IgD-negative memory B cell (primary cell): Measurements from ENCODE around the gene MAML3. TPM values are rescaled to one million over a fixed set of nuclear protein-coding genes. Genes with fewer than 3 reads are reported as not detected.

ENCODE experiments used
- H3K27ac Mint-ChIP-seq, 3 donors: one replicate each; pipeline ENCODE4 v1.8.0; 2020 to 2022; ENCODE audit warnings: mild to moderate bottlenecking in 3 of 3, mixed read lengths in 3 of 3, moderate library complexity in 1 of 3
- H3K27me3 Mint-ChIP-seq: one replicate; pipeline ENCODE4 v1.8.0; 2021; ENCODE audit warnings: mixed read lengths
- H3K36me3 Mint-ChIP-seq: one replicate; pipeline ENCODE4 v1.8.0; 2020; ENCODE audit warnings: mild to moderate bottlenecking, mixed read lengths
- H3K4me1 Mint-ChIP-seq, 3 donors: one replicate each; pipeline ENCODE4 v1.8.0; 2020 to 2022; ENCODE audit warnings: mixed read lengths in 3 of 3, mild to moderate bottlenecking in 1 of 3
- H3K4me3 Mint-ChIP-seq, 4 donors: one replicate each; pipeline ENCODE4 v1.8.0; 2020 to 2022; ENCODE audit warnings: mild to moderate bottlenecking in 4 of 4, mixed read lengths in 4 of 4, moderate library complexity in 3 of 4
- H3K9me3 Mint-ChIP-seq, 3 donors: one replicate each; pipeline ENCODE4 v1.8.0; 2020 to 2021; ENCODE audit warnings: mixed read lengths in 3 of 3, mild to moderate bottlenecking in 1 of 3
- polyA plus RNA-seq: library from polyadenylated mRNA; unstranded; fragments of 300-500 nt; fragmentation: Illumina TruSeq; gene quantifications from one replicate; pipeline ENCODE4 v1.2.3, GENCODE V29; 2021

The MAML3 gene
- polyA plus RNA-seq, 1 donor from 2014 or later = 0.03 TPM

- Mint-ChIP-seq H3K27ac (no peak overlapping the region), H3K36me3 (peaks cover 4% of the 10 kb centered on the region), H3K4me3 (no peak overlapping the region), H3K27me3 (peaks cover 4% of the 10 kb centered on the region), H3K4me1 (no peaks in the 10 kb centered on the region), H3K9me3 (no peaks in the 10 kb centered on the region)
Measured at GRCh38 chr4:139801895-139802294, 352.1 kb downstream of the MAML3 start.

- Mint-ChIP-seq H3K9me3 (no peaks in the 10 kb centered on the region), H3K27me3 (peaks cover 4% of the 10 kb centered on the region), H3K4me3 (no peak overlapping the region), H3K4me1 (no peaks in the 10 kb centered on the region), H3K36me3 (peaks cover 2% of the 10 kb centered on the region), H3K27ac (no peak overlapping the region)
Measured at GRCh38 chr4:139800082-139800481, 353.9 kb downstream of the MAML3 start.

GRCh38 chr4:139799615-139800014 lies 354.4 kb downstream of the MAML3 start:
- no peak overlapping the region for H3K4me3 Mint-ChIP-seq
- H3K36me3 Mint-ChIP-seq = peaks cover 2% of the 10 kb centered on the region
- no peak overlapping the region for H3K27ac Mint-ChIP-seq
- H3K27me3 Mint-ChIP-seq = peaks cover 4% of the 10 kb centered on the region
- no peaks in the 10 kb centered on the region for H3K9me3 Mint-ChIP-seq
- H3K4me1 Mint-ChIP-seq = no peaks in the 10 kb centered on the region

- Mint-ChIP-seq H3K27me3 (peaks cover 4% of the 10 kb centered on the region), H3K4me1 (no peaks in the 10 kb centered on the region), H3K27ac (no peak overlapping the region), H3K36me3 (peaks cover 2% of the 10 kb centered on the region), H3K4me3 (no peak overlapping the region), H3K9me3 (no peaks in the 10 kb centered on the region)
Measured at GRCh38 chr4:139798456-139798855, 355.5 kb downstream of the MAML3 start.

GRCh38 chr4:139797287-139797686 lies 356.7 kb downstream of the MAML3 start:
- H3K36me3 Mint-ChIP-seq = no peaks in the 10 kb centered on the region
- no peak overlapping the region for H3K4me3 Mint-ChIP-seq
- H3K27me3 Mint-ChIP-seq = peaks cover 4% of the 10 kb centered on the region
- H3K4me1 Mint-ChIP-seq = no peaks in the 10 kb centered on the region
- H3K9me3 Mint-ChIP-seq = no peaks in the 10 kb centered on the region
- no peak overlapping the region for H3K27ac Mint-ChIP-seq

GRCh38 chr4:139795527-139796314 lies 358.3 kb downstream of the MAML3 start:
- no peaks in the 10 kb centered on the region for H3K36me3 Mint-ChIP-seq
- peaks cover 10% of the 10 kb centered on the region for H3K27me3 Mint-ChIP-seq
- H3K4me1 Mint-ChIP-seq = no peaks in the 10 kb centered on the region
- H3K27ac Mint-ChIP-seq = no peak overlapping the region
- H3K4me3 Mint-ChIP-seq = no peak overlapping the region
- no peaks in the 10 kb centered on the region for H3K9me3 Mint-ChIP-seq

- Mint-ChIP-seq H3K27ac (no peak overlapping the region), H3K27me3 (peaks cover 8% of the 10 kb centered on the region), H3K4me3 (no peak overlapping the region), H3K36me3 (no peaks in the 10 kb centered on the region), H3K4me1 (no peaks in the 10 kb centered on the region), H3K9me3 (no peaks in the 10 kb centered on the region)
Measured at GRCh38 chr4:139794158-139794954, 359.6 kb downstream of the MAML3 start.

- Mint-ChIP-seq H3K4me3 (no peak overlapping the region), H3K27me3 (peaks cover 13% of the 10 kb centered on the region), H3K9me3 (peaks cover 0 to 1% (median 0%) of the 10 kb centered on the region in 3 donors), H3K27ac (no peak overlapping the region), H3K36me3 (no peaks in the 10 kb centered on the region), H3K4me1 (no peaks in the 10 kb centered on the region)
Measured at GRCh38 chr4:139791681-139792080, 362.3 kb downstream of the MAML3 start.

- Mint-ChIP-seq H3K27ac (no peak overlapping the region), H3K9me3 (peaks cover 0 to 1% (median 0%) of the 10 kb centered on the region in 3 donors), H3K4me3 (no peak overlapping the region), H3K27me3 (peaks cover 17% of the 10 kb centered on the region), H3K4me1 (no peaks in the 10 kb centered on the region), H3K36me3 (no peaks in the 10 kb centered on the region)
Measured at GRCh38 chr4:139790291-139790690, 363.7 kb downstream of the MAML3 start.

GRCh38 chr4:139789096-139789654 lies 364.8 kb downstream of the MAML3 start:
- Mint-ChIP-seq H3K4me1 (no peaks in the 10 kb centered on the region), H3K27ac (no peak overlapping the region), H3K27me3 (peaks cover 17% of the 10 kb centered on the region)

GRCh38 chr4:139786494-139787354 lies 367.3 kb downstream of the MAML3 start:
- Mint-ChIP-seq H3K27me3 (peaks cover 14% of the 10 kb centered on the region), H3K36me3 (no peaks in the 10 kb centered on the region), H3K4me3 (no peak overlapping the region)

More at GRCh38 chr4:139789096-139789654, 364.8 kb downstream of the MAML3 start:
- Mint-ChIP-seq H3K36me3 (no peaks in the 10 kb centered on the region), H3K4me3 (no peak overlapping the region), H3K9me3 (peaks cover 0 to 1% (median 0%) of the 10 kb centered on the region in 3 donors)

GRCh38 chr4:139785356-139785755 lies 368.6 kb downstream of the MAML3 start:
- Mint-ChIP-seq H3K4me3 (no peak overlapping the region), H3K9me3 (peaks cover 0 to 1% (median 0%) of the 10 kb centered on the region in 3 donors), H3K36me3 (no peaks in the 10 kb centered on the region), H3K27me3 (peaks cover 12% of the 10 kb centered on the region), H3K4me1 (no peaks in the 10 kb centered on the region), H3K27ac (no peak overlapping the region)

More at GRCh38 chr4:139786494-139787354, 367.3 kb downstream of the MAML3 start:
- no peak overlapping the region for H3K27ac Mint-ChIP-seq
- H3K9me3 Mint-ChIP-seq = peaks cover 0 to 1% (median 0%) of the 10 kb centered on the region in 3 donors
- H3K4me1 Mint-ChIP-seq = no peaks in the 10 kb centered on the region

GRCh38 chr4:139783741-139784484 lies 370.1 kb downstream of the MAML3 start:
- Mint-ChIP-seq H3K4me3 (no peak overlapping the region), H3K4me1 (no peaks in the 10 kb centered on the region), H3K36me3 (no peaks in the 10 kb centered on the region), H3K27ac (no peak overlapping the region), H3K27me3 (peaks cover 8% of the 10 kb centered on the region), H3K9me3 (peaks cover 0 to 1% (median 0%) of the 10 kb centered on the region in 3 donors)

- H3K27ac Mint-ChIP-seq = no peak overlapping the region
Measured at GRCh38 chr4:139782926-139783522, 371.0 kb downstream of the MAML3 start.

More at GRCh38 chr4:139782926-139783522, 371.0 kb downstream of the MAML3 start:
- no peak overlapping the region for H3K4me3 Mint-ChIP-seq
- no peaks in the 10 kb centered on the region for H3K4me1 Mint-ChIP-seq
- H3K36me3 Mint-ChIP-seq = no peaks in the 10 kb centered on the region
- peaks cover 6% of the 10 kb centered on the region for H3K27me3 Mint-ChIP-seq
- no peaks in the 10 kb centered on the region for H3K9me3 Mint-ChIP-seq
